Sigmoid colon (tissue), 7 donors: ENCODE data around the gene PTF1A. TPM values are rescaled to one million over a fixed set of nuclear protein-coding genes. Genes with fewer than 3 reads are reported as not detected.

Experiments
- DNase-seq: peaks from one replicate; pipeline ENCODE4 v3.0.0-alpha.2; 2019
- H3K27ac ChIP-seq, 4 donors: fragments of 200-600 bp; sonication (generic); one replicate each; pipeline ENCODE4 v1.5.1; 2016 to 2019; ENCODE audit warnings: mild to moderate bottlenecking in 1 of 4
- H3K27me3 ChIP-seq, 3 donors: fragments of 200-600 bp; sonication (generic); one replicate each; pipeline ENCODE4 v1.5.1; 2019; ENCODE audit warnings: mild to moderate bottlenecking in 1 of 3
- H3K36me3 ChIP-seq, 4 donors: fragments of 200-600 bp; sonication (generic); one replicate each; pipeline ENCODE4 v1.5.1; 2016 to 2019
- H3K4me1 ChIP-seq, 4 donors: fragments of 200-600 bp; sonication (generic); one replicate each; pipeline ENCODE4 v1.5.1; 2017 to 2019
- H3K4me3 ChIP-seq, 4 donors: fragments of 200-600 bp; sonication (generic); one replicate each; pipeline ENCODE4 v1.5.1; 2017 to 2019; ENCODE audit warnings: mild to moderate bottlenecking in 2 of 4, moderate library complexity in 1 of 4
- H3K9me3 ChIP-seq, 4 donors: fragments of 200-600 bp in 3 of 4; sonication (generic) in 3 of 4; one replicate each; pipeline versions ENCODE4 v1.5.1 to v1.6.1; 2013 to 2019
- CTCF ChIP-seq, 4 experiments: fragments of 450-650 bp in 3 of 4; fragments of 200-600 bp in 1 of 4; IDR thresholded peaks; one replicate each; pipeline ENCODE4 v1.5.1; 2016 to 2019; ENCODE audit warnings: antibody characterized with exemption in 4 of 4, mild to moderate bottlenecking in 3 of 4, moderate library complexity in 2 of 4
- EP300 ChIP-seq, 4 donors: sonication (generic); formaldehyde crosslinking; IDR thresholded peaks; one replicate each; pipeline ENCODE4 v1.6.1; 2017; ENCODE audit warnings: antibody characterized with exemption in 4 of 4
- POLR2A ChIP-seq, 2 donors: fragments of 450-650 bp; IDR thresholded peaks; one replicate each; pipeline ENCODE4 v1.6.1; 2016; ENCODE audit warnings: antibody characterized with exemption in 2 of 2, mild to moderate bottlenecking in 2 of 2, moderate library complexity in 2 of 2
- POLR2AphosphoS5 ChIP-seq, 4 donors: sonication (generic); formaldehyde crosslinking; IDR thresholded peaks; one replicate each; pipeline ENCODE4 v1.6.1; 2017; ENCODE audit warnings: antibody characterized with exemption in 4 of 4
- WGBS, 2 donors: extraction: QIAGEN DNeasy Blood & Tissue Kit; methylation state at CpG; one replicate each; pipeline ENCODE4 v1.1.7; 2013; 5-methylcytosine and 5-hydroxymethylcytosine counted together
- intact Hi-C: fragments of 100-400 bp; cut with DNase I; formaldehyde crosslinking; loops from one replicate; pipeline ENCODE4 v1.15.1; 2023
- polyA plus RNA-seq, 3 donors: library from polyadenylated mRNA; stranded (reverse); fragments of 200-250 nt; gene quantifications; one replicate each; pipeline ENCODE4 v1.2.3, GENCODE V29; 2013
- total RNA-seq, 4 donors: library from RNA; depleted of rRNA; stranded (reverse); fragments of >200 nt; gene quantifications; one replicate each; pipeline ENCODE4 v1.1.0, GENCODE V29; 2016
- donor health status: healthy with polysubstance abuse.
- donor health status: Bipolar disorder and iron deficiency.
- donor health status: healthy.

Gene PTF1A
- total RNA-seq = not detected
- not detected for polyA plus RNA-seq

- intact Hi-C loops = no loop called here
- TF ChIP-seq POLR2AphosphoS5 (IDR thresholded peaks at IDR 0.05) = no peak
- H3K27ac ChIP-seq = no peak within 1 kb of the TSS
- H3K36me3 ChIP-seq = no peaks in the 10 kb centered on the region
- peak within 1 kb of the TSS in 1 of 4 donors; percentile 10 for H3K4me3 ChIP-seq
- peaks cover 0 to 27% (median 21%) of the 10 kb centered on the region in 4 donors for H3K4me1 ChIP-seq
- no peak for DNase-seq
- H3K27me3 ChIP-seq = peaks cover 31 to 88% (median 57%) of the 10 kb centered on the region in 3 donors
- no peaks in the 10 kb centered on the region for H3K9me3 ChIP-seq
- 3% methylated on average over 107 of the region's 107 CpGs for WGBS, 2 donors
Measured at GRCh38 chr10:23191764-23192711, at the start of gene PTF1A. Gene PTF1A, plus strand, starts transcription at chr10:23192312. Its CDS starts 219 bp downstream, at chr10:23192531.

DNA sequence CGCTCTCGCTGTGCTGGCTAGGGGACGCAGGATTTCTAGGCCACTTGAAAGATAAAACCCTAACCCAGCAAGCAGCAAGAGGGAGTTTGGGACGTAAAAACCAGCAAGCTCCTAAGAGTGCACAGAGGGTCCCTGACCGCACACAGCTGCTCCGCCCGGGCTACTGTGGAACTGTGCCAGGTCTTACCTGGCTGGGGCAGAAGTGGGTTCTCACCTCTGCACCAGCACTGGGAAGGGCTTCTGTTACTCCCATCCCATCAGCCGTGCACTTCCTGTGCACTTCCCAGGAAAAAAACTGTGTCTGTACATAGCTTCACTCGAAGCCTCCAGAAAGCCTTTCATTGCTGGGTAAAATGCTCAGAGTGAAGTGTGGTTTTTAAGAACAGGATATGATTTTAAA lies 45.9 kb upstream of the PTF1A start:
- Histone ChIP-seq H3K9me3 (peaks cover 0 to 4% (median 0%) of the 10 kb centered on the region in 4 donors), H3K27ac (no peak overlapping the region), H3K4me3 (no peak overlapping the region), H3K4me1 (no peaks in the 10 kb centered on the region), H3K27me3 (no peaks in the 10 kb centered on the region), H3K36me3 (no peaks in the 10 kb centered on the region)
- no peak for DNase-seq
- TF ChIP-seq POLR2AphosphoS5 (IDR thresholded peaks at IDR 0.05) (no peak), POLR2A (IDR thresholded peaks at IDR 0.05) (no peak), EP300 (IDR thresholded peaks at IDR 0.05) (no peak), CTCF (IDR thresholded peaks at IDR 0.05) (no peak)
- WGBS, 2 donors = 61 to 75% methylated on average over 9 of the region's 9 CpGs
- intact Hi-C loops = no loop called here

DNA sequence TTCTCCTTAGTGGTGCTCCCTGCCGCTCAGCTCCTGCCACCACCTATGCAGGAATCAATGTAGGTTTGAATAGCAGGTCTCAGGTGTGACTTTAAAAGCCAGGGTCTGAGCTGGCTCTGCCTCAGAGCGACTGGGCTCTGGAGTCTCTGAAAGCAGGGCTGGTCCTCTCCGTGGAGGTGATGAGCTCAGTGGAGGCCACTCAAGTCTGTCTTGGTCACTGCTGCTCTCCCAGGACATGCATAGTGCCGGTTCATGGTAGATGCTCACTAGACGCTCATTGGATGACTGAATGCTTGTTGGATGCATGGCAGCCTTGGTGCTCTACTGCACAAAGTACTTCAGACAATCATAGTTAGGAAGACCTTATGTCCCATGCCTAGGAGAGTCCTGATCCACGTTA lies 45.1 kb upstream of the PTF1A start:
- TF ChIP-seq EP300 (IDR thresholded peaks at IDR 0.05) = no peak
- TF ChIP-seq CTCF (IDR thresholded peaks at IDR 0.05) = no peak
- no peak for TF ChIP-seq POLR2AphosphoS5 (IDR thresholded peaks at IDR 0.05)
- TF ChIP-seq POLR2A (IDR thresholded peaks at IDR 0.05) = no peak
- H3K36me3 ChIP-seq = no peaks in the 10 kb centered on the region
- H3K4me1 ChIP-seq = no peaks in the 10 kb centered on the region
- no peak overlapping the region for H3K27ac ChIP-seq
- H3K27me3 ChIP-seq = no peaks in the 10 kb centered on the region
- no peak for DNase-seq
- intact Hi-C loops = no loop called here
- H3K4me3 ChIP-seq = no peak overlapping the region
- WGBS, 2 donors = 85 to 88% methylated on average over 6 of the region's 6 CpGs
- H3K9me3 ChIP-seq = no peaks in the 10 kb centered on the region

- Histone ChIP-seq H3K9me3 (no peaks in the 10 kb centered on the region), H3K4me1 (no peaks in the 10 kb centered on the region), H3K27me3 (no peaks in the 10 kb centered on the region), H3K27ac (no peak overlapping the region), H3K4me3 (no peak overlapping the region), H3K36me3 (no peaks in the 10 kb centered on the region)
- no peak for DNase-seq
- TF ChIP-seq POLR2AphosphoS5 (IDR thresholded peaks at IDR 0.05) = no peak
- no peak for TF ChIP-seq CTCF (IDR thresholded peaks at IDR 0.05)
- no peak for TF ChIP-seq POLR2A (IDR thresholded peaks at IDR 0.05)
- intact Hi-C loops = no loop called here
- WGBS, 2 donors = 92 to 94% methylated on average over 19 of the region's 19 CpGs
Measured at GRCh38 chr10:23148214-23148613, 43.9 kb upstream of the PTF1A start.

DNA sequence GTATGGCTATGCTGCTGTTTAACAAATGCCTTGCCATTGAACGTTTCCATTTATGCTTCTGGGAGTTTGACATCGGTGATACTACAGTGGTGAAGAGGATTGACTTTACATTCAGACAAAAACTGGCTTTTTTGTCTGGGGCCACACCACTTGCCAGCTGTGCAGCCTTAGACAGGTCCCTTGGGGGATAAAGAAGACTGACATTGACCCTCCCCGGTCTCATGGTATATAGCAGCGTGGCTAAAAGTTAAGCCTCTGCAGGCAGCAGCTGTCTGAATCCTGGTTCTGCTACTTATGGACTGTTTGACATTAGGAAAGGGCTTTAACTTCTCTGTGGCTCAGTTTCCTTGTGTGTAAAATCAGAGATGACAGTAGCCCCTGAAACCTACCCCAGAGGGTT lies 42.0 kb upstream of the PTF1A start:
- no peak for DNase-seq
- intact Hi-C loops = no loop called here
- Histone ChIP-seq H3K4me1 (no peaks in the 10 kb centered on the region), H3K4me3 (no peak overlapping the region), H3K9me3 (no peaks in the 10 kb centered on the region), H3K36me3 (no peaks in the 10 kb centered on the region), H3K27me3 (no peaks in the 10 kb centered on the region), H3K27ac (no peak overlapping the region)
- TF ChIP-seq CTCF (IDR thresholded peaks at IDR 0.05) (no peak), EP300 (IDR thresholded peaks at IDR 0.05) (no peak), POLR2A (IDR thresholded peaks at IDR 0.05) (no peak), POLR2AphosphoS5 (IDR thresholded peaks at IDR 0.05) (no peak)
- 85 to 87% methylated on average over 4 of the region's 4 CpGs for WGBS, 2 donors
